Endometrial microvascular endothelial cells (primary cell): ENCODE data around the gene SAMD11. TPM values are rescaled to one million over a fixed set of nuclear protein-coding genes. Genes with fewer than 3 reads are reported as not detected.

Source experiments
- in situ Hi-C: cut with HindIII; loops from 2 replicates; pipeline ENCODE4 v1.10.0; 2017; ENCODE audit warnings: low sequenced_read_pairs, low pct_unique_long_range_greater_than_20kb; ENCODE audit errors: inconsistent ontology term
- total RNA-seq: library from RNA; depleted of rRNA; stranded (reverse); fragments of >200 nt; gene quantifications from one replicate; pipeline ENCODE4 v1.2.3, GENCODE V29; 2015; ENCODE audit errors: inconsistent ontology term

SAMD11 gene
- total RNA-seq, 1 donor from 2014 or later: 0.19 TPM

GRCh38 chr1:903721-904271 is 19.9 kb upstream of the SAMD11 start:
- in situ Hi-C loops: no loop called here

- in situ Hi-C loops: no loop called here
Observed at GRCh38 chr1:904310-904950, 19.3 kb upstream of the SAMD11 start.

- in situ Hi-C loops: no loop called here
Observed at GRCh38 chr1:905071-905749, 18.5 kb upstream of the SAMD11 start.

- in situ Hi-C loops: no loop called here
Observed at GRCh38 chr1:905811-906599, 17.7 kb upstream of the SAMD11 start.

- in situ Hi-C loops: no loop called here
Observed at GRCh38 chr1:906600-907420, 16.9 kb upstream of the SAMD11 start.

- in situ Hi-C loops: no loop called here
Observed at GRCh38 chr1:907611-908451, 15.9 kb upstream of the SAMD11 start.

GRCh38 chr1:908661-909060 is 15.1 kb upstream of the SAMD11 start:
- in situ Hi-C loops: no loop called here

- in situ Hi-C loops: no loop called here
Observed at GRCh38 chr1:909861-910310, 13.8 kb upstream of the SAMD11 start.

- in situ Hi-C loops: no loop called here
Observed at GRCh38 chr1:910311-910880, 13.3 kb upstream of the SAMD11 start.

- in situ Hi-C loops: no loop called here
Observed at GRCh38 chr1:910881-911721, 12.6 kb upstream of the SAMD11 start.

- in situ Hi-C loops: no loop called here
Observed at GRCh38 chr1:911875-912739, 11.6 kb upstream of the SAMD11 start.

GRCh38 chr1:912740-913301 is 10.9 kb upstream of the SAMD11 start:
- in situ Hi-C loops: no loop called here

- in situ Hi-C loops: no loop called here
Observed at GRCh38 chr1:913491-914130, 10.1 kb upstream of the SAMD11 start.

- in situ Hi-C loops: no loop called here
Observed at GRCh38 chr1:914131-914890, 9.4 kb upstream of the SAMD11 start.

- in situ Hi-C loops: no loop called here
Observed at GRCh38 chr1:914891-915280, 8.8 kb upstream of the SAMD11 start.
